ENCODE data around the gene IL17F. TPM values are rescaled to one million over a fixed set of nuclear protein-coding genes. Genes with fewer than 3 reads are reported as not detected.

Gene IL17F
- total RNA-seq, 2 donors from 2014 or later, result 295 to 3,317 TPM

- Mint-ChIP-seq H3K27me3 (peaks cover 30% of the 10 kb centered on the region), H3K36me3 (ENCODE audit: low read depth) (peaks cover 12% of the 10 kb centered on the region), H3K9me3 (no peaks in the 10 kb centered on the region), H3K4me3 (peak overlapping the region; percentile 33), H3K27ac (no peak overlapping the region), H3K4me1 (peaks cover 4% of the 10 kb centered on the region)
- ATAC-seq (replicated peaks), result no peak
Observed at GRCh38 chr6:52189974-52190373, 54.3 kb downstream of the IL17F start.

- Mint-ChIP-seq H3K4me1 (peaks cover 7% of the 10 kb centered on the region), H3K27me3 (peaks cover 34% of the 10 kb centered on the region), H3K27ac (no peak overlapping the region), H3K36me3 (ENCODE audit: low read depth) (peaks cover 12% of the 10 kb centered on the region), H3K9me3 (no peaks in the 10 kb centered on the region), H3K4me3 (peak overlapping the region; percentile 43)
- ATAC-seq (replicated peaks), result no peak
Observed at GRCh38 chr6:52187098-52187497, 57.2 kb downstream of the IL17F start.

Other genes starting within 250 kb of the IL17F start
- under 1 TPM; 0.19 to 0.24 TPM for gene PKHD1, start 156.9 kb downstream of the IL17F start, total RNA-seq
- 100 to 1,000 TPM in 1 of 2 donors, 10 to 100 TPM in 1; 45.4 to 141 TPM for gene IL17A, start 58.1 kb downstream of the IL17F start, total RNA-seq
- 100 to 1,000 TPM; 141 to 247 TPM for gene MCM3, start 40.2 kb upstream of the IL17F start, total RNA-seq
- gene PAQR8, start 117.7 kb upstream of the IL17F start, total RNA-seq, result 1 to 10 TPM; 5.7 to 9.2 TPM
- 1 to 10 TPM; 3.1 to 3.7 TPM for gene EFHC1, start 175.8 kb upstream of the IL17F start, total RNA-seq

All from activated T-helper 17 cell treated with anti-CD3 and anti-CD28 coated beads, Interleukin-2, amount 50 U/mL, for 72 hours (primary cell).